ENCODE measurements around the gene CERS6.

The CERS6 gene

GRCh38 chr2:168742258-168742932, 286.3 kb downstream of the CERS6 start:
- Histone ChIP-seq H3K14ac (ENCODE audit: low read length) (no peak overlapping the region), H2BK12ac (ENCODE audit: low read length) (no peak overlapping the region), H3K18ac (ENCODE audit: low read length) (no peak overlapping the region), H3K27me3 (ENCODE audit: control insufficient read depth in 3 of 3, insufficient read depth in 3 of 3, low read depth in 1 of 3, low read length in 3 of 3) (no peaks in the 10 kb centered on the region), H3K27ac (replicated peaks; ENCODE audit: low read length) (no peak overlapping the region), H3K79me1 (ENCODE audit: low read depth, low read length) (no peaks in the 10 kb centered on the region), H2BK15ac (ENCODE audit: low read length) (no peak overlapping the region), H3K23ac (ENCODE audit: low read depth, low read length, poor library complexity) (no peak overlapping the region), H3K4me2 (ENCODE audit: insufficient read depth, low read length, poor library complexity, severe bottlenecking) (no peak overlapping the region), H3K9ac (ENCODE audit: low read depth, low read length, poor library complexity) (no peak overlapping the region), H2BK5ac (ENCODE audit: low read length) (no peak overlapping the region), H4K8ac (ENCODE audit: low read depth, low read length) (no peak overlapping the region), H3K9me3 (replicated peaks in 1 of 2; ENCODE audit: control insufficient read depth in 2 of 2, insufficient read depth in 1 of 2, low read depth in 1 of 2, low read length in 2 of 2) (no peaks in the 10 kb centered on the region), H3K36me3 (replicated peaks in 1 of 2; ENCODE audit: control insufficient read depth in 2 of 2, insufficient read depth in 2 of 2, low read length in 2 of 2) (no peaks in the 10 kb centered on the region), H3K4me1 (ENCODE audit: control insufficient read depth in 2 of 2, insufficient read depth in 1 of 2, low read depth in 1 of 2, low read length in 2 of 2) (no peaks in the 10 kb centered on the region), H3K4ac (ENCODE audit: low read length) (no peak overlapping the region), H2BK120ac (ENCODE audit: low read depth, low read length) (no peak overlapping the region), H2AK5ac (ENCODE audit: low read depth, low read length) (no peak overlapping the region), H2AFZ (ENCODE audit: low read length) (no peak overlapping the region), H3K4me3 (ENCODE audit: low read length in 2 of 2) (no peak overlapping the region), H4K91ac (ENCODE audit: low read depth, low read length, poor library complexity) (no peak overlapping the region)
- DNase-seq (ENCODE audit: low spot score), result no peak
- no CpG with 5 or more reads among the region's 4 CpGs for WGBS, 2 donors (ENCODE audit: extremely low coverage in 2 of 2, insufficient read length in 2 of 2, insufficient replicate concordance in 1 of 2)

DNA sequence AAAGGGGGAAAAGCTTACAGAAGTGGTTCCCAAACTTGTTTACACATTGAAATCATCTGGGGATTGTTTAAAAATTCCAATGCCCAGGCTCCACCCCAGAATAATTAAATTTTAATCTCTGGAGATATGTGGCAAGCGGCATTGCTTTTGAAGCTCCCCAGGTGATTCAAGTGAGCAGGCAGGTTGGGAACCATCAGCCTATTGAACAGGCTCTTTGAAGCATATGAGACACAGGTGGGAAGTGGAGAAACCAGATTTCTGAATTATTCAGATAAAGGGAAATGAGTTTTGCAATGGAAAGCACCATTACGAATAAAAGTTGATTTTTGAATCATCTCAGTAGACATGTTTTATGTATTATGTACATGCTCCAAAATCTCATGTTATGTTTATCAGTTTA, 288.8 kb downstream of the CERS6 start:
- no peak overlapping the region for H2BK15ac ChIP-seq (ENCODE audit: low read length)
- no peak overlapping the region for H4K8ac ChIP-seq (ENCODE audit: low read depth, low read length)
- H3K4me3 ChIP-seq (ENCODE audit: low read length in 2 of 2), result no peak overlapping the region
- H2AK5ac ChIP-seq (ENCODE audit: low read depth, low read length), result no peak overlapping the region
- H2BK120ac ChIP-seq (ENCODE audit: low read depth, low read length), result no peak overlapping the region
- H3K4me1 ChIP-seq (ENCODE audit: control insufficient read depth in 2 of 2, insufficient read depth in 1 of 2, low read depth in 1 of 2, low read length in 2 of 2), result no peaks in the 10 kb centered on the region
- H3K14ac ChIP-seq (ENCODE audit: low read length), result no peak overlapping the region
- no peak overlapping the region for H3K9ac ChIP-seq (ENCODE audit: low read depth, low read length, poor library complexity)
- H3K4me2 ChIP-seq (ENCODE audit: insufficient read depth, low read length, poor library complexity, severe bottlenecking), result no peak overlapping the region
- H4K91ac ChIP-seq (ENCODE audit: low read depth, low read length, poor library complexity), result no peak overlapping the region
- H2BK12ac ChIP-seq (ENCODE audit: low read length), result no peak overlapping the region
- no peaks in the 10 kb centered on the region for H3K9me3 ChIP-seq (replicated peaks in 1 of 2; ENCODE audit: control insufficient read depth in 2 of 2, insufficient read depth in 1 of 2, low read depth in 1 of 2, low read length in 2 of 2)
- no CpG with 5 or more reads among the region's 2 CpGs for WGBS, 2 donors (ENCODE audit: extremely low coverage in 2 of 2, insufficient read length in 2 of 2, insufficient replicate concordance in 1 of 2)
- no peak for DNase-seq (ENCODE audit: low spot score)
- H3K4ac ChIP-seq (ENCODE audit: low read length), result no peak overlapping the region
- H2BK5ac ChIP-seq (ENCODE audit: low read length), result no peak overlapping the region
- no peaks in the 10 kb centered on the region for H3K36me3 ChIP-seq (replicated peaks in 1 of 2; ENCODE audit: control insufficient read depth in 2 of 2, insufficient read depth in 2 of 2, low read length in 2 of 2)
- H3K18ac ChIP-seq (ENCODE audit: low read length), result no peak overlapping the region
- H2AFZ ChIP-seq (ENCODE audit: low read length), result no peak overlapping the region
- H3K79me1 ChIP-seq (ENCODE audit: low read depth, low read length), result no peaks in the 10 kb centered on the region
- H3K27ac ChIP-seq (replicated peaks; ENCODE audit: low read length), result no peak overlapping the region
- H3K27me3 ChIP-seq (ENCODE audit: control insufficient read depth in 3 of 3, insufficient read depth in 3 of 3, low read depth in 1 of 3, low read length in 3 of 3), result no peaks in the 10 kb centered on the region
- H3K23ac ChIP-seq (ENCODE audit: low read depth, low read length, poor library complexity), result no peak overlapping the region

DNA sequence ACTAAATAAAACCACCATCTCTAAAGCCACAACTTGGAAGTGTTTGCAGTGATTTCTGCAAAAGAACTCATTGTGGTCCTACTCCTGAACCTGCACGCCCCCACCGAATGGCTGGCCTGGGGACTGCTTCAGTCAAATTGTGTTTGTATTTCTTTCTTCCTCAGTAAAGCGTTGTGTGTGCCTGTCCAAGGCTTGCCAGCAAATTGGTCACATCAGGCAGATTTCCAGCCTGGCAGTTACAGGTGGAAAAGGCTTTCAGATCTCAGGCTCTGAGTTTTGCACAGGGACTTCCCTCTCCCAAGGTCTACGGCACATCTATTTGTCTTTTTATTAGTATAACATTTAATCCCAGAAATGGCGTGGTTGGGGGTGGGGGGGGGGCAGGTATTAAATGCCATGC, 292.4 kb downstream of the CERS6 start:
- Histone ChIP-seq H3K4me1 (ENCODE audit: control insufficient read depth in 2 of 2, insufficient read depth in 1 of 2, low read depth in 1 of 2, low read length in 2 of 2) (no peaks in the 10 kb centered on the region), H3K27me3 (ENCODE audit: control insufficient read depth in 3 of 3, insufficient read depth in 3 of 3, low read depth in 1 of 3, low read length in 3 of 3) (no peaks in the 10 kb centered on the region), H3K9me3 (replicated peaks in 1 of 2; ENCODE audit: control insufficient read depth in 2 of 2, insufficient read depth in 1 of 2, low read depth in 1 of 2, low read length in 2 of 2) (no peaks in the 10 kb centered on the region), H2AFZ (ENCODE audit: low read length) (no peak overlapping the region), H2BK12ac (ENCODE audit: low read length) (no peak overlapping the region), H2BK120ac (ENCODE audit: low read depth, low read length) (no peak overlapping the region), H3K9ac (ENCODE audit: low read depth, low read length, poor library complexity) (no peak overlapping the region), H3K23ac (ENCODE audit: low read depth, low read length, poor library complexity) (no peak overlapping the region), H3K27ac (replicated peaks; ENCODE audit: low read length) (no peak overlapping the region), H3K4me2 (ENCODE audit: insufficient read depth, low read length, poor library complexity, severe bottlenecking) (no peak overlapping the region), H3K14ac (ENCODE audit: low read length) (no peak overlapping the region), H2AK5ac (ENCODE audit: low read depth, low read length) (no peak overlapping the region), H3K36me3 (replicated peaks in 1 of 2; ENCODE audit: control insufficient read depth in 2 of 2, insufficient read depth in 2 of 2, low read length in 2 of 2) (no peaks in the 10 kb centered on the region), H2BK5ac (ENCODE audit: low read length) (no peak overlapping the region), H4K91ac (ENCODE audit: low read depth, low read length, poor library complexity) (no peak overlapping the region), H3K4ac (ENCODE audit: low read length) (no peak overlapping the region), H3K18ac (ENCODE audit: low read length) (no peak overlapping the region), H2BK15ac (ENCODE audit: low read length) (no peak overlapping the region), H3K4me3 (ENCODE audit: low read length in 2 of 2) (no peak overlapping the region), H3K79me1 (ENCODE audit: low read depth, low read length) (no peaks in the 10 kb centered on the region), H4K8ac (ENCODE audit: low read depth, low read length) (no peak overlapping the region)
- DNase-seq (ENCODE audit: low spot score), result no peak
- no CpG with 5 or more reads among the region's 5 CpGs for WGBS, 2 donors (ENCODE audit: extremely low coverage in 2 of 2, insufficient read length in 2 of 2, insufficient replicate concordance in 1 of 2)

DNA sequence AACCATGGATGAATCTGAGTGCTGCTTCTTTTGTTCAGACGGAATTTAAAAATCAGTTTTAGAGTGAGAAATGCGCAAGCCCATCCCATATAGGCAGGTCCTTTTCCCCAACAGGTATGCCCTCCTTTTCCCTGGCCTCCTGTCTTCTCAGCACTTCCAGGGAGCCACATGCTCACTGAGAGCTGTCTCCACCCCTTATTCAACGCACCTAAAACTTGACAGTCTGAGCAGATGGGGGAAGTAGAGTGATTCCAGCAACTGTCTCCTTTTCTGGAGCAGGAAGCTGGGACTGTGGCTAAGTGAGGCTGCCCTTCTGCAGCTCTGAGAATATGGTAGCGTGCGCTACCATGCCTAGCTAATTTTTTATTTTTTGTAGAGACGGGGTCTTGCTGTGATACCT, 293.2 kb downstream of the CERS6 start:
- Histone ChIP-seq H3K36me3 (replicated peaks in 1 of 2; ENCODE audit: control insufficient read depth in 2 of 2, insufficient read depth in 2 of 2, low read length in 2 of 2) (peaks cover 2 to 4% of the 10 kb centered on the region in 2 donors), H3K14ac (ENCODE audit: low read length) (no peak overlapping the region), H2BK120ac (ENCODE audit: low read depth, low read length) (no peak overlapping the region), H2BK5ac (ENCODE audit: low read length) (no peak overlapping the region), H2AFZ (ENCODE audit: low read length) (no peak overlapping the region), H3K23ac (ENCODE audit: low read depth, low read length, poor library complexity) (no peak overlapping the region), H2AK5ac (ENCODE audit: low read depth, low read length) (no peak overlapping the region), H3K27ac (replicated peaks; ENCODE audit: low read length) (no peak overlapping the region), H4K8ac (ENCODE audit: low read depth, low read length) (no peak overlapping the region), H2BK12ac (ENCODE audit: low read length) (no peak overlapping the region), H3K4me2 (ENCODE audit: insufficient read depth, low read length, poor library complexity, severe bottlenecking) (no peak overlapping the region), H3K18ac (ENCODE audit: low read length) (no peak overlapping the region), H2BK15ac (ENCODE audit: low read length) (no peak overlapping the region), H3K4me1 (ENCODE audit: control insufficient read depth in 2 of 2, insufficient read depth in 1 of 2, low read depth in 1 of 2, low read length in 2 of 2) (no peaks in the 10 kb centered on the region), H3K9me3 (replicated peaks in 1 of 2; ENCODE audit: control insufficient read depth in 2 of 2, insufficient read depth in 1 of 2, low read depth in 1 of 2, low read length in 2 of 2) (no peaks in the 10 kb centered on the region), H3K27me3 (ENCODE audit: control insufficient read depth in 3 of 3, insufficient read depth in 3 of 3, low read depth in 1 of 3, low read length in 3 of 3) (no peaks in the 10 kb centered on the region), H3K4ac (ENCODE audit: low read length) (no peak overlapping the region), H3K4me3 (ENCODE audit: low read length in 2 of 2) (no peak overlapping the region), H4K91ac (ENCODE audit: low read depth, low read length, poor library complexity) (no peak overlapping the region), H3K79me1 (ENCODE audit: low read depth, low read length) (no peaks in the 10 kb centered on the region), H3K9ac (ENCODE audit: low read depth, low read length, poor library complexity) (no peak overlapping the region)
- no peak for DNase-seq (ENCODE audit: low spot score)
- WGBS, 2 donors (ENCODE audit: extremely low coverage in 2 of 2, insufficient read length in 2 of 2, insufficient replicate concordance in 1 of 2), result no CpG with 5 or more reads among the region's 6 CpGs

Data from neuronal stem cell (in vitro differentiated cells).